Hepatocyte (in vitro differentiated cells): ENCODE results near the gene LRRC4C.

Source experiments
- EZH2 ChIP-seq: fragments of 200-600 bp; sonication (generic); IDR thresholded peaks from 2 replicates; pipeline ENCODE4 v1.6.1; 2016; ENCODE audit warnings: antibody characterized with exemption, mild to moderate bottlenecking, borderline replicate concordance
- EZH2phosphoT487 ChIP-seq: fragments of 200-600 bp; sonication (generic); IDR thresholded peaks from one replicate; pipeline ENCODE4 v1.6.1; 2018; ENCODE audit warnings: antibody characterized with exemption, mild to moderate bottlenecking, low read depth, moderate library complexity; ENCODE audit not compliant: unreplicated experiment, severe bottlenecking
- TF ChIP-seq, protein P1 (sequence below): fragments of 200-600 bp; sonication (generic); IDR thresholded peaks from 2 replicates; pipeline ENCODE4 v1.5.1; 2016; ENCODE audit warnings: antibody characterized with exemption, mild to moderate bottlenecking; ENCODE audit not compliant: poor library complexity

GRCh38 chr11:40183073-40184064 is 1276.1 kb downstream of the LRRC4C start:
- TF ChIP-seq EZH2 = no peak
- TF ChIP-seq, protein P1, sequence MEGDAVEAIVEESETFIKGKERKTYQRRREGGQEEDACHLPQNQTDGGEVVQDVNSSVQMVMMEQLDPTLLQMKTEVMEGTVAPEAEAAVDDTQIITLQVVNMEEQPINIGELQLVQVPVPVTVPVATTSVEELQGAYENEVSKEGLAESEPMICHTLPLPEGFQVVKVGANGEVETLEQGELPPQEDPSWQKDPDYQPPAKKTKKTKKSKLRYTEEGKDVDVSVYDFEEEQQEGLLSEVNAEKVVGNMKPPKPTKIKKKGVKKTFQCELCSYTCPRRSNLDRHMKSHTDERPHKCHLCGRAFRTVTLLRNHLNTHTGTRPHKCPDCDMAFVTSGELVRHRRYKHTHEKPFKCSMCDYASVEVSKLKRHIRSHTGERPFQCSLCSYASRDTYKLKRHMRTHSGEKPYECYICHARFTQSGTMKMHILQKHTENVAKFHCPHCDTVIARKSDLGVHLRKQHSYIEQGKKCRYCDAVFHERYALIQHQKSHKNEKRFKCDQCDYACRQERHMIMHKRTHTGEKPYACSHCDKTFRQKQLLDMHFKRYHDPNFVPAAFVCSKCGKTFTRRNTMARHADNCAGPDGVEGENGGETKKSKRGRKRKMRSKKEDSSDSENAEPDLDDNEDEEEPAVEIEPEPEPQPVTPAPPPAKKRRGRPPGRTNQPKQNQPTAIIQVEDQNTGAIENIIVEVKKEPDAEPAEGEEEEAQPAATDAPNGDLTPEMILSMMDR = no peak
- no peak for TF ChIP-seq EZH2phosphoT487
